Lower leg skin (tissue), 3 donors: Measurements from ENCODE around the gene FBXO31.

ENCODE experiments used
- POLR2A ChIP-seq, 2 donors: fragments of 450-650 bp; IDR thresholded peaks; one replicate each; pipeline ENCODE4 v1.6.1; 2016 to 2017; ENCODE audit warnings: antibody characterized with exemption in 2 of 2, mild to moderate bottlenecking in 1 of 2, moderate library complexity in 1 of 2
- TF ChIP-seq, protein P1 (sequence below), 3 donors: fragments of 450-650 bp; IDR thresholded peaks; one replicate each; pipeline ENCODE4 v1.5.1; 2016; ENCODE audit warnings: antibody characterized with exemption in 3 of 3, mild to moderate bottlenecking in 3 of 3, moderate library complexity in 2 of 3

DNA sequence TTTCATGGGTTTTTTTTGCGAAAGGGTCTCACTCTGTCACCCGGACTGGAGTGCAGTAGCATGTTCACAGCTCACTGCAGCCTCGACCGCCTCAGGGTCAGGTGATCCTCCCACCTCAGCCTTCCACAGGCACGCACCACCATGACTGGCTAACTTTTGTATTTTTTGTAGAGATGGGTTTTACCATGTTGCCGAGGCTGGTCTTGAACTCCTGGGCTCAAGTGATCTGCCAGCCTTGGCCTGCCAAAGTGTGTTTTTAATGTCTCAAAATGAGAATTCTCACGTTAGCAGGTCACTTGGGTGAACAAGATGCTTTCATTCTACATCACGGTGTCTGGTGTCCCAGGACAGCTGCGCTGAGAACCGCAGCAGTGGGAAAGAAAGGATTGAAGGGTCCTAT, 3.2 kb downstream of the FBXO31 start:
- TF ChIP-seq, protein P1, sequence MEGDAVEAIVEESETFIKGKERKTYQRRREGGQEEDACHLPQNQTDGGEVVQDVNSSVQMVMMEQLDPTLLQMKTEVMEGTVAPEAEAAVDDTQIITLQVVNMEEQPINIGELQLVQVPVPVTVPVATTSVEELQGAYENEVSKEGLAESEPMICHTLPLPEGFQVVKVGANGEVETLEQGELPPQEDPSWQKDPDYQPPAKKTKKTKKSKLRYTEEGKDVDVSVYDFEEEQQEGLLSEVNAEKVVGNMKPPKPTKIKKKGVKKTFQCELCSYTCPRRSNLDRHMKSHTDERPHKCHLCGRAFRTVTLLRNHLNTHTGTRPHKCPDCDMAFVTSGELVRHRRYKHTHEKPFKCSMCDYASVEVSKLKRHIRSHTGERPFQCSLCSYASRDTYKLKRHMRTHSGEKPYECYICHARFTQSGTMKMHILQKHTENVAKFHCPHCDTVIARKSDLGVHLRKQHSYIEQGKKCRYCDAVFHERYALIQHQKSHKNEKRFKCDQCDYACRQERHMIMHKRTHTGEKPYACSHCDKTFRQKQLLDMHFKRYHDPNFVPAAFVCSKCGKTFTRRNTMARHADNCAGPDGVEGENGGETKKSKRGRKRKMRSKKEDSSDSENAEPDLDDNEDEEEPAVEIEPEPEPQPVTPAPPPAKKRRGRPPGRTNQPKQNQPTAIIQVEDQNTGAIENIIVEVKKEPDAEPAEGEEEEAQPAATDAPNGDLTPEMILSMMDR (IDR thresholded peaks at IDR 0.05), result no peak
- no peak for TF ChIP-seq POLR2A (IDR thresholded peaks at IDR 0.05)
